LoVo (cell line): Measurements from ENCODE around the gene PIK3C3.
A peak's percentile ranks its signal among the peaks of the same experiment; 100 is the strongest.
"Not testable (repeated sequence)": the region's sequence is repeated elsewhere in the genome, so short reads cannot be mapped to it uniquely, and the experiment has no call there.

ENCODE experiments used
- DNase-seq: peaks from one replicate; pipeline ENCODE4 v3.0.0-alpha.2; 2016; ENCODE audit warnings: low spot score

Gene PIK3C3

DNA sequence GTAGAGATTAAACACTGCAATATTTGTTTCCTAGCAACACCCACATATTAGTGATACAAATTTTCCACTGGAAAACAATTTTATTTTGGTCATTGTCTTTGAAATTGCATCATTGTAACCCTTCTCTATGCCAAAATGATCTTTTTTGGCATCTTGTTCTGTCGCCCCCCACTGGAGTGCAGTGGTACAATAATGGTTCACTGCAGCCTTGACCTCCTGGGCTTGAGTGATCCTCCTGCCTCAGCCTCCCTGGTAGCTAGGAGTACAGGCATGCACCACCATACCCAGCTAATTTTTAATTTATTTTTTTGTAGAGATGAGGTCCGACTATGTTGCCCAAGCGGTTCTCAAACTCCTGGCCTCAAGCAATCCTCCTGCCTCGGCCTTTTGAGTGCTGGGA, 117.4 kb downstream of the PIK3C3 start:
- no peak for DNase-seq

DNA sequence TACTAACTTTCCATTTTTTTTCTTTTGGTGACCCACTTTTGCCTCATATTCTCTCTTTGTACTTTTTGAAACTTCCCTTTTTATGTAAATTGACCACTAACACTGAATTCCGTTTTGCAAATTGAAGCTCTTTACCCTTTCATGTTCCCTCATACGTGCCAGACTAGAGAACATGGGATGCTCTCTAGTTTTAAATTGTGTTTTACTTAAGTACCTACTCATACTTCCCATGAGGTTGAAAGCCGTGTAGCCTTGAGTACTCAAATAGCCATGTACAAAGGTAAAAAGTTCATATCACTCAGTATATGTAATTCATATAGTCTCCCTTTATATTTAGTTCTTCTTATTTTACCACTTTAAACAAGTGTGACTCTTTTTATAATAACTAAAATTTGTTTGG, 119.7 kb downstream of the PIK3C3 start:
- no peak for DNase-seq

- no peak for DNase-seq
Measured at GRCh38 chr18:42078711-42079110, 123.7 kb downstream of the PIK3C3 start.

- no peak for DNase-seq
Measured at GRCh38 chr18:42080340-42080739, 125.3 kb downstream of the PIK3C3 start.

DNA sequence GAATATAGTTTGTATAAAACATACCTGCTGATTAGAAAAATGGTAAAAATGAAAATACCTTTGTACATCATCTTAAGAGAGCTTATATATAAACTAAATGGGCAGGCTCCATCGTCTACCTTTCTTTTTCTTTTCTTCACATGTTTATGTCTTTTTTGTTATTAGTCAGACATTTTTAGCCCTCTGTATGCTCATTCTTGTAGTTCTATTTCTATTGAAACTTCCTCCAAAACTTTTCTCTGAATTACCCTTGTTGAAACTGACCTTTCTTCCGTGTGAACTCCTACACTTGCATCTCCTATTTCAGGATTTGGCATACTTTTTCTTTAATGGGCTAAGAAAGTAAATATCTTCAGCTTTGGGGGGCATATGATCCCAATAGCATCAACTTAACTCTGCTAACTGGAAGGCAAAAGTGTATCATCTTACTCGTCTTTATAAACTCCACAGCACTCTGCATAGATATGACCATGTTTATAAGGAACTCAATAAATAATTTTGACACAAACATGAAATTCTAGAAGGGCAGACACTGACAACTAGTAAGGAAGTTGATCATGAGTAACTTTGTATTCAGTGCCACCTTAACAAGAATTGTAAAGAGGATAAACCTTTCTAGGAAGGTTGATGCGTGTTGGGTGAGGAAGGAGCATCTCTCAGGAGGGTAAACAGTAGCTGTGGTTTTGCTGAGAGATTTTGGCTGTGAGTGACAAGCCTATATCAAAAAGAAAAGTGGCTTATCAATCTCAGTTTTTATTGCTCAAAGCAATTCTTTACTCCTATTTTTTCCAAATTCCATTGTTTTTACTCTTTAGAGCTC, 127.6 kb downstream of the PIK3C3 start:
- DNase-seq = no peak

DNA sequence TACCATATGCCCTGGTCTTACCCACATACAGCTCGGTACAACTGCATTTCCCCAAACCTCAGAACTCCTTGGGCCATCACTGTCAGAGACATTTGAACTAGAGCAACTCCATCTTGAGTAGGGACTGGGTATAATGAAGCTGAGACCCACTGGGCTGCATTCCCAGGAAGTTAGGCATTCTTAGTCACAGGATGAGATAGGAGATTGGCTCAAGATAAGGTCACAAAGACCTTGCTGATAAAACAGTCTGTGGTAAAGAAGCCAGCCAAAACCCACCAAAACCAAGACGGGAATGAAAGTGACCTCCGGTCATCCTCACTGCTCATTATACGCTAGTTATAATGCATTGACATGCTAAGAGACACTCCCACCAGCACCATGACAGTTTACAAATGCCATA, 131.3 kb downstream of the PIK3C3 start:
- no peak for DNase-seq

DNA sequence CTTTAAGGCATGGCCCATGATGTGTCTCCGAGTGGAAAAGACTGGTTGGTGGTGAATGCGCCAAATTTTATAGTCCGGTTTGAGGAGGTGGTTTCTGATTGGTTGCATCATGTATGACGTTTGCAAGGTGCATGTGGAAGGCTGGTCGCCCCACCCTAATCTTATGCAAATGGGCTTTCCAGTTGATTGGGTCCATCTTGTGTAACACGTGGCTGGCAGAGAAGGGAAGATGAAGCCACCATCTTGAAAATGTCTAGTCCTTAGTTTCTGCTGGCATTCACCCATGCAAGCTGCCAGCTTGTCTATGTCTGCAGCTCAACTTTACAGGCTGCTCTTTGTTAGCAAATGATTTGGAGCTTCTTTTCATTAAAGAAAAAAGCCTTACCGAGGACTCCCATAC, 132.2 kb downstream of the PIK3C3 start:
- no peak for DNase-seq

GRCh38 chr18:42087876-42088275, 132.8 kb downstream of the PIK3C3 start:
- DNase-seq = no peak

- DNase-seq = no peak
Measured at GRCh38 chr18:42092848-42093247, 137.8 kb downstream of the PIK3C3 start.

DNA sequence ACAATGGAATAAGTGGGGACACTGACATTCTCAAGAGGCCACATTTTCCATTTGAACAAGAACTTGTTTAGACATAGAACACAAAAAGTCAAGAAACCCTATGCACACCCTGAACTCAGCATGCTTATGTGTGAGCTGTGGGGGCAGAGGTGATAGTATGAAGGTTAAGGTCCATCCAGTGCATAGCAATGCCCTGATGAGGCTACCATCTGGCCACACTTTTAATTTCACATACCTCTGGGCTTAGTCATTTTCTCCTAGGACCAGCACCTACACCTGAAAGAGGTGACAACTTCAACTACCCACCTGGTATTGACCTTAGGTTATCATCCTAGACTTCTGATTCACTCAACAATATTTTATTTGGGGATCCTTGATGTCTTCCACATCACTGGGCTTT, 139.8 kb downstream of the PIK3C3 start:
- no peak for DNase-seq

DNA sequence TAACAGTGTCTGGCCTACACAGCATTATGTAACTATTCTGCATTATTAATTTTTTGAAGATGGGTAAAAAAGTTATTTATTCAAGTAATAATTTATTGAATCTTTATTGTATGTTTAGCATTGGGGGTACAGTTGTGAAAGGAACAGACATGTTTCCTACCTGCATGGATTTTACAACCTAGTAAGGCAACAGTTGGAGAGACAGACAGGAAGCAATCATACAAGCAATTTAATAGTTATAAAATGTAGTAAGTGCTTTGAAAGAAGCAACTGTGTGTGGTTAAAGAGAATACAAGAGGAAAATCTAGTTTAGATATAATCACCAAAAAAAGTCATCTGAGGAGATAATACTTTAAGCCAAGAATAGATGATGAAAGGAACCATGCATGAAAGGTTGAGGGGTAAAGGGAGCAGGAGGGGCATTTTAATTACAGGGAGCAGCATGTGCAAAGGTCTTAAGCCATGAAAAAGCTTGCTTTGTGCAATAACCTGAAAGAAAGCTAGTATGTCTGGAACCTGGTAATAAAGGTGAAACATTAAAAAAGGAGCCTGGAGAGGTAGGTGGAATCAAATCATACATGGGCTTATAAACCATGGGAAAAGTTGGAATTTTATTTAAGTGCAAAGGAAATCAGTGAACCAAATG, 140.8 kb downstream of the PIK3C3 start:
- no peak for DNase-seq

DNA sequence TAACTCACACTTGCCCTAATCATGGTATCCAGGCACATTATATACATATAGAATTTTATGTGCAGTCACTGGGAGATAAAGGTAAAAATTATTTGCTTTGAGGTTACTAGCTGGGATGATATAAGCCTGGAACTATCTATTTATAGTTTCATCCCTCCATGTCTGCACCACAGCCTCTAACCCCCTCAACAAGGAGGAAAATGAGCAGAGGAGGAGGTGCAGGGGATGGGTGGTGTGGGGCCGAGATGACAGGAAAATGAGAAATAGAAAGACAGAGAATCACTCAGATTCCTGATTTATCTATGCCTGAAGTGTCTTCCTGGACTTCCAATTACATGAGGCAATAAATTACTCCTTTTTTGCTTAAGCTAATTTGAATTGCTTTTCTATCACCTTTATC, 145.2 kb downstream of the PIK3C3 start:
- DNase-seq = no peak

DNA sequence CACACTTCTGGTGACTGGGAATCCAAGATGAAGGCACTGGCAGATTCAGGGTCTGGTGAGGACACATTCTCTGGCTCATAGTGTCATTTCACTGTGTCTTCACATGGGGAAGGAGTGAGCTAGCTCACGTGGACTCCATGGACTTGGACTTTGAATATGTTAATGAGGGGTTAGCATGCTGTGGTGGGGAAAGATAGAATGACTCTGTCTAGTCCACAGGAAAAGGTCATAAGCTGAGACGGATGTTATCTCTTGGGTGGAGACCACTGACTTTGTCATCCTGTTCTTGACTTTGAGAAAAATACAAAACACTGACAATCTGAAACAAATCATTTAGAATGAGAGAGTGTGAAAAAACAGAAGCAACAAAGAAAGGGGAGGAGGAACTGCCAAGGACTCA, 145.9 kb downstream of the PIK3C3 start:
- no peak for DNase-seq

DNA sequence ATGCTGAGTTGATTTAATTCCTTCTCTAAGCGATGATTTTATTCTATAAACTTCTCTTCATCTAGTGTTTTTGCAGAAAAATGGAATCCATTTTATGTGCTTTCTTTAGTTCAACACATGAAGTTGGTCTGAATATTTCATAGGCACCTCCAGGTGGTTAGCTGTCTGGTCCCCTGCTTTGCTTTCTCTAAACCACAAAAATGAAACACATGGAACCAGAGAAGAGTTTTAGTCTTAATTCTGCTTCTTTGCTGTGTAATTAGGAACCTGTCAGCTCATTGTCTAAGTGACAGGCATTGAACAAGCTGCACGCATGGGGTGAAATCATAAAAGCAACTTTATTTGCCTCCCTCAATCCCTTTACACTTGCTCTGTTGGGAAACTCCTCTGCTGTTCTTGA, 150.4 kb downstream of the PIK3C3 start:
- DNase-seq = no peak

DNA sequence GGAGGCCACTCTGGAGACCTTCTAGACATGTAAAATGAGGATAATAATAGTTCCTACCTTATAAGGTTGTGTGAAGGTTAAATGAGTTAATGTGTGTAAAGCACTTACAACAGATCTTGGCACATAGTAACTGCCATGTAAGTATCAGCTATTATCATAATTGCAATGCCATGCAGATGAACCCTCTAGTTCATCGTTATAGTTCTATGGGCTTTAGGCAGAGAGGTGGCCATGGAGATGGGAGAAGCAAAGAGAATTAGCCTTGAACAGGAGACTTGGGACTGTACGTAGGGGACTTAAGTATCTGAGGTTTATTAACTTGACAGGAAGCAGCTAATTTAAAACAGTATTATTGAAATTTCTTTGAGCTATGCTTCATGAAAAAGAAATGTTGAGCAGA, 151.8 kb downstream of the PIK3C3 start:
- DNase-seq = no peak

- no peak for DNase-seq
Measured at GRCh38 chr18:42107287-42107686, 152.3 kb downstream of the PIK3C3 start.

GRCh38 chr18:42107691-42108450, 152.8 kb downstream of the PIK3C3 start:
- DNase-seq = no peak

- DNase-seq = not testable (repeated sequence)
Measured at GRCh38 chr18:42112147-42112546, 157.1 kb downstream of the PIK3C3 start.

DNA sequence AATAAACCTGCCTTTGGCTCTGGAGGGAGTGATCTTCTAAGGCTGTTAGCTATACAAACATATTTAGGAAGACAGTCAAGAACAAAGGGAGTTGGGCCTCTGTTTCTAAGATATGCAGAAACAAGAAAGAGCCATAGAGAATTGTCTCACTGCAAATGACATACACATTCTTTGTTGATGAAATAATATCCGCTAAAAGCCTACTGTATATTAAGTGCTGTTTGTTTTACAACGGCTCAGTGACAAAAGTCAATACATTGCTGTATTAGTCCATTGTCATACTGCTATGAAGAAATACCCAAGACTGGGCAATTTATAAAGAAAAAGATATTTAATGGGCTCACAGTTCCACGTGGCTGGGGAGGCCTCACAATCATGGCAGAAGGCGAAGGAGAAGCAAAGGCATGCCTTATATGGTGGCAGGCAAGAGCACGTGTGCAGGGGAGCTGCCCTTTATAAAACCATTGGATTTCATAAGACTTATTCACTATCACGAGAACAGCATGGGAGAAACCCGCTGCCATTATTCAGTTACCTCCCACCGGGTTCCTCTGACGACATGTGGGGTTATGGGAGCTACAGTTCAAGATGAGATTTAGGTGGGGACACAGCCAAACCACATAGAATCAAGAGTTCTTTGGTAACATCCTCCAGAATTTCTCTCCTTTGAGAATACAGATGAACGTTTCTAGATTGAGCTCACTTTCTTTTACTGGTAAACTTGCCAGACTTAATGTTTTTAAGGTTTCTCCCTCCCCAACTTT, 157.8 kb downstream of the PIK3C3 start:
- DNase-seq = no peak

GRCh38 chr18:42113529-42114191, 158.6 kb downstream of the PIK3C3 start:
- peak; percentile 39 for DNase-seq

DNA sequence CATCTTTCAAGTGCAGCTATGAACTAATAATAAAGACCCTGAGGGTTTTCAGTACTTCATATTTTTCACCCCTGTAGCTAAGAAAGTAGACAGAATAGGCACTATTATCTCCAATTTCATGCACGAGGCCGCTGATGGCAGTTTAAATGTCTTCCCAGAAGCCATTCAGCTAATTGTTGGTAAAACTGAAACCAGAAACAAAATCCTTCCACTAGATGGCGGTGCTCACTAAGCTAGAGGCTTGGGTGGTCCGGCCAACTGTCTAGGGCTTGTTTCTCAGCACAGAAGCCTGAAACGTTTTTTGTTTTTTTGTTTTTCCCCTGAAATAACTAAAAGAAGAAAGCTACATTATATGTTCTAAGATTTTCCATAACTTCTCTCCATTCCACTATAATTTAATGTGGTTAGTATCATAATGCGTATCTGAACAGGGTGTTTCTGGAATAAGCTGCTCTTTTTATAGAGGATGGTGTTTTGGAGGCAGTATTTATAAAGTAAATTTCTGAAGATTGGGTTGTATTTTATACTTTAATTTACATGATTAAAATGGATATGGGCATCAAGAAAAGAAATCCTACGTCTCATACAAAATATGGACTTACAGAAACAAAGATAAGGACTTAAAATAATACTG, 159.4 kb downstream of the PIK3C3 start:
- peak; percentile 70 for DNase-seq
